ENCODE results near the gene LBH.

GRCh38 chr2:30277582-30277981, 46.2 kb downstream of the LBH start:
- TF ChIP-seq POLR2AphosphoS5 (IDR thresholded peaks at IDR 0.05; ENCODE audit: low read depth, low read length) (no peak), POLR2A (IDR thresholded peaks at IDR 0.05; ENCODE audit: low read depth, low read length) (no peak), SPI1 (IDR thresholded peaks at IDR 0.05; ENCODE audit: low read depth, low read length) (no peak), PAX5 (IDR thresholded peaks at IDR 0.05; ENCODE audit: insufficient read depth, low read length, severe bottlenecking) (no peak)

All from GM12891 (cell line).